Left lung (tissue), 10 donors: ENCODE data around the gene MARCHF3. TPM values are rescaled to one million over a fixed set of nuclear protein-coding genes. Genes with fewer than 3 reads are reported as not detected.
A peak's percentile ranks its signal among the peaks of the same experiment; 100 is the strongest.

ENCODE experiments used
- ATAC-seq: fragments of 200-7000 bp; cut with Tn5 transposase; one replicate; pipeline ENCODE4 v1.9.1; 2020; ENCODE audit warnings: moderate library complexity
- DNase-seq, 4 donors: peaks; one replicate each; pipeline ENCODE4 v3.0.0-alpha.2; 2013 to 2020
- H3K27ac ChIP-seq, 2 donors: fragments of 200-600 bp; sonication (generic) in 1 of 2; one replicate each; pipeline versions ENCODE4 v1.5.0 to v1.8.0; 2020 to 2021
- H3K27me3 ChIP-seq, 2 donors: fragments of 200-600 bp; sonication (generic) in 1 of 2; one replicate each; pipeline versions ENCODE4 v1.5.0 to v1.8.0; 2020 to 2021
- H3K36me3 ChIP-seq, 2 donors: fragments of 200-600 bp; sonication (generic) in 1 of 2; one replicate each; pipeline versions ENCODE4 v1.5.0 to v1.8.0; 2020 to 2021
- H3K4me1 ChIP-seq, 2 donors: fragments of 200-600 bp; one replicate each; pipeline ENCODE4 v1.8.0; 2021
- H3K4me3 ChIP-seq, 2 donors: fragments of 200-600 bp; sonication (generic) in 1 of 2; one replicate each; pipeline versions ENCODE4 v1.5.0 to v1.8.0; 2020 to 2021; ENCODE audit warnings: mild to moderate bottlenecking in 1 of 2
- H3K9me3 ChIP-seq, 2 donors: fragments of 200-600 bp; sonication (generic) in 1 of 2; one replicate each; pipeline versions ENCODE4 v1.5.0 to v1.8.0; 2020 to 2021
- CTCF ChIP-seq, 2 donors: fragments of 200-600 bp; sonication (generic) in 1 of 2; IDR thresholded peaks; one replicate each; pipeline versions ENCODE4 v1.5.0 to v1.8.0; 2021; ENCODE audit warnings: antibody characterized with exemption in 2 of 2
- intact Hi-C, 2 donors: fragments of 100-400 bp; cut with DNase I; formaldehyde crosslinking; loops; one replicate each; pipeline versions ENCODE4 v1.11.2 to v1.14.2; 2022
- polyA plus RNA-seq, 6 donors: library from polyadenylated mRNA; unstranded; fragments of 120-200 nt; gene quantifications; one replicate each; pipeline ENCODE4 v1.2.1, GENCODE V29; 2013; ENCODE audit not compliant: insufficient read length in 6 of 6
- total RNA-seq, 2 donors: library from RNA; stranded (reverse); fragmentation: NEBNext Ultra II Directional; extraction: Animal tissue kit (Norgen Biotek cat#: 25700); gene quantifications; one replicate each; pipeline ENCODE4 v1.2.1, GENCODE V29; 2021
- donor health status: DM: no; HTN: yes; CAD: no.
- donor health status: DM: no; HTN: no; CAD: no.

The MARCHF3 gene
- total and polyA plus RNA-seq, 8 donors: 3.4 to 8.7 (median 5.5) TPM

GRCh38 chr5:127014573-127014972 lies 15.8 kb downstream of the MARCHF3 start:
- Histone ChIP-seq H3K27me3 (no peaks in the 10 kb centered on the region), H3K9me3 (no peaks in the 10 kb centered on the region), H3K27ac (no peak overlapping the region), H3K36me3 (no peaks in the 10 kb centered on the region), H3K4me3 (no peak overlapping the region), H3K4me1 (peaks cover 0 to 11% of the 10 kb centered on the region in 2 donors)
- ATAC-seq: no peak
- DNase-seq: no peak
- intact Hi-C loops: no loop called here
- TF ChIP-seq CTCF (IDR thresholded peaks at IDR 0.05): no peak

GRCh38 chr5:127013407-127013806 lies 17.0 kb downstream of the MARCHF3 start:
- ATAC-seq: no peak
- Histone ChIP-seq H3K27me3 (no peaks in the 10 kb centered on the region), H3K4me3 (no peak overlapping the region), H3K36me3 (no peaks in the 10 kb centered on the region), H3K9me3 (no peaks in the 10 kb centered on the region), H3K27ac (no peak overlapping the region), H3K4me1 (peaks cover 0 to 11% of the 10 kb centered on the region in 2 donors)
- DNase-seq: peak in 1 of 4 donors; percentile 7
- no peak for TF ChIP-seq CTCF (IDR thresholded peaks at IDR 0.05)
- intact Hi-C loops: no loop called here

GRCh38 chr5:127012916-127013315 lies 17.4 kb downstream of the MARCHF3 start:
- peak; percentile 40 for ATAC-seq
- no peak for TF ChIP-seq CTCF (IDR thresholded peaks at IDR 0.05)
- H3K27ac ChIP-seq: peak overlapping the region in 1 of 2 donors; percentile 24
- H3K9me3 ChIP-seq: no peaks in the 10 kb centered on the region
- no peak overlapping the region for H3K4me3 ChIP-seq
- H3K36me3 ChIP-seq: no peaks in the 10 kb centered on the region
- DNase-seq: peak in 1 of 4 donors; percentile 6
- H3K27me3 ChIP-seq: no peaks in the 10 kb centered on the region
- intact Hi-C loops: no loop called here
- peaks cover 0 to 11% of the 10 kb centered on the region in 2 donors for H3K4me1 ChIP-seq

GRCh38 chr5:127011961-127012644 lies 18.3 kb downstream of the MARCHF3 start:
- Histone ChIP-seq H3K4me3 (no peak overlapping the region), H3K27ac (no peak overlapping the region), H3K36me3 (no peaks in the 10 kb centered on the region), H3K4me1 (peaks cover 0 to 11% of the 10 kb centered on the region in 2 donors), H3K27me3 (no peaks in the 10 kb centered on the region), H3K9me3 (no peaks in the 10 kb centered on the region)
- no peak for TF ChIP-seq CTCF (IDR thresholded peaks at IDR 0.05)
- DNase-seq (no peak), ATAC-seq (peak; percentile 24)
- intact Hi-C loops: no loop called here

GRCh38 chr5:127011153-127011552 lies 19.2 kb downstream of the MARCHF3 start:
- Histone ChIP-seq H3K27me3 (no peaks in the 10 kb centered on the region), H3K4me1 (peaks cover 0 to 11% of the 10 kb centered on the region in 2 donors), H3K9me3 (no peaks in the 10 kb centered on the region), H3K27ac (no peak overlapping the region), H3K36me3 (no peaks in the 10 kb centered on the region), H3K4me3 (no peak overlapping the region)
- peak; percentile 29 for ATAC-seq
- no peak for DNase-seq
- intact Hi-C loops: no loop called here
- TF ChIP-seq CTCF (IDR thresholded peaks at IDR 0.05): no peak
